Osteocyte (in vitro differentiated cells): ENCODE measurements around the gene RAB14. TPM values are rescaled to one million over a fixed set of nuclear protein-coding genes. Genes with fewer than 3 reads are reported as not detected.

ENCODE experiments used
- DNase-seq: peaks from one replicate; pipeline ENCODE4 v3.0.0; 2021; ENCODE audit warnings: mixed read lengths; ENCODE audit not compliant: unreplicated experiment; ENCODE audit errors: extremely low spot score
- H3K27ac Mint-ChIP-seq: one replicate; pipeline ENCODE4 v1.8.0; 2021; ENCODE audit warnings: mild to moderate bottlenecking, mixed read lengths; ENCODE audit not compliant: unreplicated experiment
- H3K27me3 Mint-ChIP-seq: one replicate; pipeline ENCODE4 v1.8.0; 2021; ENCODE audit warnings: mixed read lengths; ENCODE audit not compliant: unreplicated experiment
- H3K36me3 Mint-ChIP-seq: one replicate; pipeline ENCODE4 v1.8.0; 2021; ENCODE audit warnings: mixed read lengths; ENCODE audit not compliant: unreplicated experiment
- H3K4me1 Mint-ChIP-seq: one replicate; pipeline ENCODE4 v1.8.0; 2021; ENCODE audit warnings: mixed read lengths; ENCODE audit not compliant: unreplicated experiment
- H3K4me3 Mint-ChIP-seq: one replicate; pipeline ENCODE4 v1.8.0; 2021; ENCODE audit warnings: mild to moderate bottlenecking, moderate library complexity, mixed read lengths; ENCODE audit not compliant: unreplicated experiment
- H3K9me3 Mint-ChIP-seq: one replicate; pipeline ENCODE4 v1.8.0; 2021; ENCODE audit warnings: mixed read lengths; ENCODE audit not compliant: unreplicated experiment
- CTCF ChIP-seq: fragments of 200-600 bp; sonication (generic); IDR thresholded peaks from 2 replicates; pipeline ENCODE4 v1.5.0; 2021; ENCODE audit warnings: antibody characterized with exemption, mild to moderate bottlenecking, moderate library complexity
- total RNA-seq: library from RNA; stranded (reverse); gene quantifications from 2 replicates; pipeline ENCODE4 v1.2.1, GENCODE V29; 2021

The RAB14 gene
- total RNA-seq, 1 donor from 2014 or later: 64.0 TPM

DNA sequence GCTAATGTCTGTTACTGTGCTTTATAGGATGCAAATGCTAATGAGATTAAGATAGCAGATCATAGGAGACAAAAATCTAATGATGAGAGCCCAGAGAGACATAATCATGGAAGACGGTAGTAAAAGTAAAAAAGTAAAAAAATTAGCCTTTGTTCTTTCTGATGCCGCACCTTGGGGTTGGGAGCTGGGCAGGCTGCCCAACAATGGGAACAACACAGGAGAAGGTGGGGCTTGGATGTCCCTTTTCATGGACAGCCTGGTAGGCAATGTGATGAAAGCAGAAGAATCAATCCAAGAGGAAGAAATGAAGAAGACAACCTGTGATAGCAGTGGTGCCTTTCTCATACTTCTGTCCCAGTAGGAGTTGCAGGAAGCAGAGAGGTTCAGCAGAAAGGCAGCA lies 57.2 kb downstream of the RAB14 start:
- peaks cover 47% of the 10 kb centered on the region for H3K36me3 Mint-ChIP-seq
- H3K4me3 Mint-ChIP-seq: no peak overlapping the region
- no peak overlapping the region for H3K27ac Mint-ChIP-seq
- TF ChIP-seq CTCF: no peak
- no peak for DNase-seq
- H3K27me3 Mint-ChIP-seq: no peaks in the 10 kb centered on the region
- no peaks in the 10 kb centered on the region for H3K4me1 Mint-ChIP-seq
- H3K9me3 Mint-ChIP-seq: no peaks in the 10 kb centered on the region

- Mint-ChIP-seq H3K4me1 (no peaks in the 10 kb centered on the region), H3K4me3 (no peak overlapping the region), H3K27me3 (no peaks in the 10 kb centered on the region), H3K36me3 (peaks cover 50% of the 10 kb centered on the region), H3K9me3 (no peaks in the 10 kb centered on the region), H3K27ac (no peak overlapping the region)
- no peak for TF ChIP-seq CTCF
- no peak for DNase-seq
Observed at GRCh38 chr9:121143771-121144170, 57.9 kb downstream of the RAB14 start.

- Mint-ChIP-seq H3K4me3 (no peak overlapping the region), H3K27ac (no peak overlapping the region), H3K36me3 (peaks cover 40% of the 10 kb centered on the region), H3K4me1 (no peaks in the 10 kb centered on the region), H3K9me3 (no peaks in the 10 kb centered on the region), H3K27me3 (no peaks in the 10 kb centered on the region)
- no peak for DNase-seq
- TF ChIP-seq CTCF: no peak
Observed at GRCh38 chr9:121141706-121142105, 60.0 kb downstream of the RAB14 start.

DNA sequence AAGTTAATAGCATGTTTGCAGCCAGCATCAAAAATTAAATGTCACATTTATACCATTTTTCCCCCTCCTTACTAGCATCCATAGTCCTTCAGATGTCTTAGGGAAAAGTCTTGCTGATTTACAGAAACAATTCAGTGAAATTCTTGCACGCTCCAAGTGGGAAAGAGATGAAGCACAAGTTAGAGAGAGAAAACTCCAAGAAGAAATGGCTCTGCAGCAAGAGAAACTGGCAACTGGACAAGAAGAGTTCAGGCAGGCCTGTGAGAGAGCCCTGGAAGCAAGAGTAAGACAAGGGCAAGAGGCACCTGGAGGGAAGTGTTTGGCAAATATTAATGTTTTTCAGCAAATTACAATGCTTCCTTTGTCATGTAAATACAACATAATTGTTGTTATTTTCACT lies 60.4 kb downstream of the RAB14 start:
- no peak overlapping the region for H3K27ac Mint-ChIP-seq
- H3K4me3 Mint-ChIP-seq: no peak overlapping the region
- TF ChIP-seq CTCF: no peak
- no peak for DNase-seq
- H3K27me3 Mint-ChIP-seq: no peaks in the 10 kb centered on the region
- H3K4me1 Mint-ChIP-seq: no peaks in the 10 kb centered on the region
- no peaks in the 10 kb centered on the region for H3K9me3 Mint-ChIP-seq
- H3K36me3 Mint-ChIP-seq: peaks cover 36% of the 10 kb centered on the region

GRCh38 chr9:121140162-121140561 lies 61.5 kb downstream of the RAB14 start:
- peaks cover 34% of the 10 kb centered on the region for H3K36me3 Mint-ChIP-seq
- H3K4me3 Mint-ChIP-seq: no peak overlapping the region
- DNase-seq: no peak
- H3K27me3 Mint-ChIP-seq: no peaks in the 10 kb centered on the region
- no peak for TF ChIP-seq CTCF
- H3K4me1 Mint-ChIP-seq: no peaks in the 10 kb centered on the region
- H3K9me3 Mint-ChIP-seq: no peaks in the 10 kb centered on the region
- no peak overlapping the region for H3K27ac Mint-ChIP-seq
